Psoas muscle (tissue), 8 donors: ENCODE data around the gene NAXE. TPM values are rescaled to one million over a fixed set of nuclear protein-coding genes. Genes with fewer than 3 reads are reported as not detected.

Source experiments
- ATAC-seq, 4 donors: fragments of 200-7000 bp; cut with Tn5 transposase; one replicate each; pipeline ENCODE4 v1.9.1; 2020; ENCODE audit warnings: moderate library complexity in 3 of 4, mild to moderate bottlenecking in 2 of 4
- DNase-seq, 2 donors: peaks; one replicate each; pipeline ENCODE4 v3.0.0-alpha.2; 2020
- H3K27ac ChIP-seq: fragments of 200-600 bp; one replicate; pipeline ENCODE4 v1.8.0; 2022
- H3K27me3 ChIP-seq, 3 donors: fragments of 200-600 bp in 1 of 3; one replicate each; pipeline versions ENCODE4 v1.6.1 to v1.8.0; 2013 to 2022; ENCODE audit warnings: low read length in 2 of 3, mild to moderate bottlenecking in 2 of 3, moderate library complexity in 1 of 3; ENCODE audit not compliant: insufficient read depth in 3 of 3
- H3K36me3 ChIP-seq, 2 donors: fragments of 200-600 bp in 1 of 2; one replicate each; pipeline versions ENCODE4 v1.6.1 to v1.8.0; 2013 to 2022; ENCODE audit warnings: low read depth in 1 of 2, mild to moderate bottlenecking in 1 of 2, moderate library complexity in 1 of 2; ENCODE audit not compliant: insufficient read depth in 1 of 2
- H3K4me1 ChIP-seq: fragments of 200-600 bp; one replicate; pipeline ENCODE4 v1.8.0; 2022
- H3K4me3 ChIP-seq: fragments of 200-600 bp; one replicate; pipeline ENCODE4 v1.8.0; 2022; ENCODE audit warnings: mild to moderate bottlenecking
- H3K9me3 ChIP-seq: fragments of 200-600 bp; one replicate; pipeline ENCODE4 v1.8.0; 2022
- WGBS, 3 donors: extraction: QIAGEN DNeasy Blood & Tissue Kit; methylation state at CpG; one replicate each; pipeline versions ENCODE4 v1.1.6 to v1.1.7; 2013; 5-methylcytosine and 5-hydroxymethylcytosine counted together
- intact Hi-C, 2 donors: fragments of 100-400 bp; cut with DNase I; formaldehyde crosslinking; loops; one replicate each; pipeline versions ENCODE4 v1.11.0 to v1.14.2; 2022
- polyA plus RNA-seq, 3 donors: library from polyadenylated mRNA; stranded (reverse); fragments of 200-250 nt; gene quantifications; one replicate each; pipeline ENCODE4 v1.2.3, GENCODE V29; 2013
- total RNA-seq, 4 donors: library from RNA; stranded (reverse); fragmentation: NEBNext Ultra II Directional in 2 of 4; extraction: Animal tissue kit (Norgen Biotek cat#: 25700) in 2 of 4; gene quantifications; one replicate each; pipeline versions ENCODE4 v1.2.1 to v1.2.4, GENCODE V29; 2021 to 2023
- TF ChIP-seq, protein P1 (sequence below): fragments of 200-600 bp; IDR thresholded peaks from one replicate; pipeline ENCODE4 v1.8.0; 2022; ENCODE audit warnings: antibody characterized with exemption
- donor health status: healthy with polysubstance abuse.
- donor health status: DM: no; HTN: no; CAD: no; lungs with moderate emphysema.
- donor health status: Bipolar disorder and iron deficiency.
- donor health status: healthy.
- donor health status: DM: yes; HTN: yes; CAD: no.
- donor health status: DM: no; HTN: no; CAD: no.
- donor health status: DM: no; HTN: no; CAD: no.
- donor health status: DM: yes; HTN: yes; CAD: no.

The NAXE gene
- total and polyA plus RNA-seq, 7 donors = 44.3 to 77.5 (median 67.5) TPM

DNA sequence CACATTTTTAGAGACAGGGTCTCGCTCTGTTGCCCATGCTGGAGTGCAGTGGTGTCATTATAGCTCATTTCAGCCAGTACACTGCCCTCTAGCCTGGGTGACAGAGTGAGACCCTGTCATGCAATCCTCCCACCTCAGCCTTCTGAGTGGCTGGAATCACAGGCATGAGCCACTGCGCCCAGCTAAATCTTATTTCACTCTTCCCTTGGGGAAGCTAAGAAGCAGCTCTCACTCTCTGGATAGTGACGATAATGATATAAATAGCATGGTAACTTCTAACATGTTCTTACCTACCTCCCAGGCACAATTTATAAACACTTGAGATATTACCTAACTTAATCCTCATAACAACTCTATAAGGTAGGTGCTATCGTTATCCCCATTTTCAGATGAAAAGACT lies 44.1 kb upstream of the NAXE start:
- ATAC-seq = peak; percentile 36 to 71 (median 57)
- TF ChIP-seq, protein P1, sequence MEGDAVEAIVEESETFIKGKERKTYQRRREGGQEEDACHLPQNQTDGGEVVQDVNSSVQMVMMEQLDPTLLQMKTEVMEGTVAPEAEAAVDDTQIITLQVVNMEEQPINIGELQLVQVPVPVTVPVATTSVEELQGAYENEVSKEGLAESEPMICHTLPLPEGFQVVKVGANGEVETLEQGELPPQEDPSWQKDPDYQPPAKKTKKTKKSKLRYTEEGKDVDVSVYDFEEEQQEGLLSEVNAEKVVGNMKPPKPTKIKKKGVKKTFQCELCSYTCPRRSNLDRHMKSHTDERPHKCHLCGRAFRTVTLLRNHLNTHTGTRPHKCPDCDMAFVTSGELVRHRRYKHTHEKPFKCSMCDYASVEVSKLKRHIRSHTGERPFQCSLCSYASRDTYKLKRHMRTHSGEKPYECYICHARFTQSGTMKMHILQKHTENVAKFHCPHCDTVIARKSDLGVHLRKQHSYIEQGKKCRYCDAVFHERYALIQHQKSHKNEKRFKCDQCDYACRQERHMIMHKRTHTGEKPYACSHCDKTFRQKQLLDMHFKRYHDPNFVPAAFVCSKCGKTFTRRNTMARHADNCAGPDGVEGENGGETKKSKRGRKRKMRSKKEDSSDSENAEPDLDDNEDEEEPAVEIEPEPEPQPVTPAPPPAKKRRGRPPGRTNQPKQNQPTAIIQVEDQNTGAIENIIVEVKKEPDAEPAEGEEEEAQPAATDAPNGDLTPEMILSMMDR = no peak
- Histone ChIP-seq H3K36me3 (no peaks in the 10 kb centered on the region), H3K27ac (no peak overlapping the region), H3K27me3 (no peaks in the 10 kb centered on the region), H3K4me3 (no peak overlapping the region), H3K9me3 (no peaks in the 10 kb centered on the region), H3K4me1 (peaks cover 3% of the 10 kb centered on the region)
- no peak for DNase-seq
- 66 to 98% (median 83%) methylated on average over 4 of the region's 4 CpGs for WGBS, 3 donors
- intact Hi-C loops = loop anchor here in 1 of 2 donors (10.0 kb wide), 1 partner anchor 183 kb away; the partner anchor contains the start of gene RHBG

DNA sequence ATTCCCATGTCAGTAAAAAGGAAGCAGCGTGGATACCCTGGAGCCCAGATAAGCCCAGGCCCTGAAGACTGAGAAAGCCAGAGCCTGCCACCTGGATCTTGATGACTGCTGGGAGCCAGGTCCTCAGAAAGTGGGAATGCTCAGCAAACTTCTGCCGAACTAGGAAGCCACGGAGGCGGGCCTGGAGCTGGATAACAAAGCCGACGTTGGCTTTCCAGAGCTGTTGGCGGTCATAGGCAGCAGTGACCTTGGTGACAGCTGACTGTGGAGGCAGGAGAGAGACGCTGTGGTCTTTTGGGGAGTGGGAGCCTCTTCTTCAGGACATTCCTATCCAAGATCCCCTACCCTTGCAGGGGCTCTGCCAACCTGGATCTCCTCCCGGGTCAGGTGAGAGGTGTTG lies 43.6 kb upstream of the NAXE start:
- WGBS, 3 donors = 83 to 88% (median 86%) methylated on average over 9 of the region's 9 CpGs
- no peak for ATAC-seq
- intact Hi-C loops = loop anchor here in 1 of 2 donors (10.0 kb wide), 1 partner anchor 183 kb away; the partner anchor contains the start of gene RHBG

DNA sequence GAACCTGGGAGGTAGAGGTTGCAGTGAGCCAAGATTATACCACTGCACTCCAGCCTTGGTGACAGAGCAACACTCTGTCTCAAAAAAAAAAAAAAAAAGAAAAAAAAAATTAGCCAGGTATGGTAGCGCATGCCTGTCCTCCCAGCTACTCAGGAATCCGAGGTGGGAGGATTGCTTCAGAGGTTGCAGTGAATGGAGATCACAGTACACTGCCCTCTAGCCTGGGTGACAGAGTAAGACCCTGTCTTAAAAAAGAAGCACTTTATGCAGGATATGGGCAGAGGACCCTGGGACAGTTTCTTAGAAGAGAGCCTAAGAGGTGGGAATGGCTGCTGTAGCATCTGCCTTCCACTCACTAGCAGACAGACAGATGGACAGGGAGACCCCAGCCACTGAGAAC lies 42.2 kb upstream of the NAXE start:
- Histone ChIP-seq H3K27me3 (no peaks in the 10 kb centered on the region), H3K9me3 (no peaks in the 10 kb centered on the region), H3K27ac (no peak overlapping the region), H3K4me1 (peaks cover 3% of the 10 kb centered on the region), H3K4me3 (no peak overlapping the region), H3K36me3 (no peaks in the 10 kb centered on the region)
- intact Hi-C loops = loop anchor here in 1 of 2 donors (10.0 kb wide), 1 partner anchor 185 kb away; the partner anchor contains the start of gene RHBG
- TF ChIP-seq, protein P1 = no peak
- WGBS, 3 donors = 72 to 82% (median 76%) methylated on average over 2 of the region's 2 CpGs
- no peak for DNase-seq
- ATAC-seq = peak in 2 of 4 donors; percentile 26 to 40

More for the DNA sequence above, 43.6 kb upstream of the NAXE start:
- Histone ChIP-seq H3K27me3 (no peaks in the 10 kb centered on the region), H3K4me1 (peaks cover 3% of the 10 kb centered on the region), H3K36me3 (no peaks in the 10 kb centered on the region), H3K27ac (no peak overlapping the region), H3K9me3 (no peaks in the 10 kb centered on the region), H3K4me3 (no peak overlapping the region)
- no peak for DNase-seq
- TF ChIP-seq, protein P1 = no peak

DNA sequence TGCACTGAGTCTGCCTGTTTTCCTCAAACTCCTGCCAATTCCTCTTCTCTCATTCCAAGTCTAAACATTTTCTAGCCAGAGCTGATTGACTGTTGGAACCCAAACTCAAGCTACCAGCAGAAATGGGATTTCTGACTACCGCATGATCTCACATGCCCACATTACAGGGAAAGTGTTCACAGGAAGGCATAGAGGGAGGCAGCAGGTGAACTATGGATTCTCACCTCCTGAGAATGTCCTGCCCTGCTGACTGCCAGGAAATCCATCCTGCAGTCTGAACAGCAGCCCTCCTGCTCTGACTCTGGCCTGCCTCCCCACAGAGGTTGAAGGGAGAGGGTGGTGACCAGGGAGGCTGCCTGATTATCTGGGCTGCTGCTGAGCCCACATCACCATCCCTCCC lies 41.7 kb upstream of the NAXE start:
- TF ChIP-seq, protein P1 = no peak
- H3K36me3 ChIP-seq = no peaks in the 10 kb centered on the region
- intact Hi-C loops = loop anchor here in 1 of 2 donors (10.0 kb wide), 1 partner anchor 185 kb away; the partner anchor contains the start of gene RHBG
- 88 to 90% (median 88%) methylated on average over 1 of the region's 1 CpG for WGBS, 3 donors
- peaks cover 3% of the 10 kb centered on the region for H3K4me1 ChIP-seq
- ATAC-seq = no peak
- DNase-seq = no peak
- H3K4me3 ChIP-seq = no peak overlapping the region
- no peaks in the 10 kb centered on the region for H3K27me3 ChIP-seq
- H3K27ac ChIP-seq = no peak overlapping the region
- no peaks in the 10 kb centered on the region for H3K9me3 ChIP-seq

DNA sequence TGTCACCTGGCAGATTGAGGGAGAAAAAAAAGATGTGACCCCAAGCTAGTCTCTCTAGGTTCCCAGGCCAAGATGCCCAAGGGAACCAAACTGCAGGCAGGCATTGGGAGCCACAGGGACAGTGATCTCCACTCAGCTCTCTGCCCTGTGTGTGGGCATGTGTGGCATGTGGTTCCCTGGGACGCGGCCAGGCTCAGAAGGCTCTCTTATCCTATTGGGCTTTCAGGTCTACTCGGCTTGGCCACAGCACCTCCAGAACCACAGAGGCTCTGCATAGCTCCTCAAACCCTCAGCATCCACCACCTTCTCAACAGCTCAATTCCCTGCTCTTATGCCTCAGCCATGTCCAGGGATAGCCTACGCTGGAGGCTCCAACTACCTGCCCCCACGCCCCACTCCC lies 41.2 kb upstream of the NAXE start:
- peak in 3 of 4 donors; percentile 28 to 53 (median 35) for ATAC-seq
- H3K36me3 ChIP-seq = no peaks in the 10 kb centered on the region
- no peak for DNase-seq
- H3K4me3 ChIP-seq = no peak overlapping the region
- WGBS, 3 donors = 67 to 88% (median 70%) methylated on average over 5 of the region's 5 CpGs
- no peak overlapping the region for H3K27ac ChIP-seq
- intact Hi-C loops = no loop called here
- H3K27me3 ChIP-seq = no peaks in the 10 kb centered on the region
- TF ChIP-seq, protein P1 = no peak
- H3K4me1 ChIP-seq = peaks cover 3% of the 10 kb centered on the region
- no peaks in the 10 kb centered on the region for H3K9me3 ChIP-seq
